Left renal pelvis (tissue), 4 donors: ENCODE results near the gene RAB28. TPM values are rescaled to one million over a fixed set of nuclear protein-coding genes. Genes with fewer than 3 reads are reported as not detected.

ENCODE experiments used
- DNase-seq, 4 donors: peaks; one replicate each; pipeline ENCODE4 v3.0.0-alpha.2; 2013; ENCODE audit warnings: low read depth in 4 of 4, low spot score in 3 of 4
- polyA plus RNA-seq, 4 donors: library from polyadenylated mRNA; unstranded; fragments of 120-200 nt; gene quantifications; one replicate each; pipeline ENCODE4 v1.2.1, GENCODE V29; 2013; ENCODE audit not compliant: insufficient read length in 4 of 4

The RAB28 gene
- polyA plus RNA-seq, 4 donors: 29.6 to 40.0 (median 34.8) TPM

GRCh38 chr4:13327991-13328390 lies 156.1 kb downstream of the RAB28 start:
- DNase-seq: no peak

- DNase-seq: no peak
Observed at GRCh38 chr4:13325744-13326143, 158.4 kb downstream of the RAB28 start.

GRCh38 chr4:13323921-13324320 lies 160.2 kb downstream of the RAB28 start:
- DNase-seq: no peak

- no peak for DNase-seq
Observed at GRCh38 chr4:13322681-13323101, 161.4 kb downstream of the RAB28 start.

Other genes with a start within 250 kb of the RAB28 start
- under 1 TPM in 1 of 4 donors, not detected in 3; 0.06 TPM for gene NKX3-2, start 60.2 kb upstream of the RAB28 start, polyA plus RNA-seq
- 10 to 100 TPM; 51.7 to 60.2 (median 56.0) TPM for gene BOD1L1, start 143.4 kb upstream of the RAB28 start, polyA plus RNA-seq